ENCODE results near the gene FBXO46. TPM values are rescaled to one million over a fixed set of nuclear protein-coding genes. Genes with fewer than 3 reads are reported as not detected.

The FBXO46 gene
- polyA plus RNA-seq, 1 of the 3 experiments (the other 2 are of a cell fraction): 5.6 TPM

DNA sequence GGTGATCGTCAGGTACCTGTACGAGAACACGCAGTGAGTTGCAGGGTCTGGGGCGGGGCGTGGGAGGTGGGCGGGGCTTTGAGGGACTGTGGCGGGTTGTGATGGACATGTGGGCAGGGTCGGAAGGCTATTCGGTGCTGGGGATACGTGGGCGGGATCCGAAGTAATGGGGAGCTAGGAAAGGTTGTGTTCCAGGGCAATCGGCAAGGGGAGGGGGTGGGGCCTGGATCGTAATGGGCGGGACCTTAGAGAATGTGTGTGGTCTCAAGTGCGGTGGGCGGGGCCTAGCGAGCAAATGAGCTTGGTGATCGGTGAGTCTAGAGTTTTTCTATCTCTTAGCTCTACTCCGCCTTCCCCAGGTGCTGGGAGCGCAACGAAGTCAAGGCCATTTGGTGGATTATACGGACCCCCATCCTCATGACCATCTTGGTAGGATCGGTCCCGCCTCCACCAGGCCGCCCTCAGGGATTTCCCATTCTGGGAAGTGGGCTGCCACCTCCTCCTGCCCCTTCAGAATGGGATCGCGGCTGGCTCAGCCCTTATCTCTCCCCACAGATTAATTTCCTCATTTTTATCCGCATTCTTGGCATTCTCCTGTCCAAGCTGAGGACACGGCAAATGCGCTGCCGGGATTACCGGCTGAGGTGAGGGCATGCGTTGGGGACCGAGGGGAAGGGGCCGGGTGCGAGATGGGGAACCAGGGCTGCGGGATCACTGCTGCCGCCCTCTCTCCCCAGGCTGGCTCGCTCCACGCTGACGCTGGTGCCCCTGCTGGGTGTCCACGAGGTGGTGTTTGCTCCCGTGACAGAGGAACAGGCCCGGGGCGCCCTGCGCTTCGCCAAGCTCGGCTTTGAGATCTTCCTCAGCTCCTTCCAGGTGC, 53.1 kb downstream of the FBXO46 start:
- Histone ChIP-seq H3F3A (replicated peaks; ENCODE audit: insufficient read depth) (peaks cover 12% of the 10 kb centered on the region), H3K36me3 (replicated peaks in 1 of 2; ENCODE audit: control insufficient read depth in 1 of 2, insufficient read depth in 2 of 2, low read length in 1 of 2) (no peaks in the 10 kb centered on the region), H3K4me2 (peak overlapping the region; percentile 53), H3K9ac (no peak overlapping the region), H3K9me3 (no peaks in the 10 kb centered on the region), H3K9me2 (no peaks in the 10 kb centered on the region), H3K27me3 (ENCODE audit: insufficient read depth) (no peaks in the 10 kb centered on the region), H4K20me1 (ENCODE audit: insufficient read depth) (no peaks in the 10 kb centered on the region), H3K27ac (ENCODE audit: low read depth in 2 of 2, low read length in 1 of 2) (no peak overlapping the region), H3K79me2 (ENCODE audit: insufficient read depth) (no peaks in the 10 kb centered on the region), H2AFZ (ENCODE audit: low read depth) (0 out of 2 replicates have a peak overlapping the region, but pooled peaks have one; percentile 9), H3K4me3 (ENCODE audit: low read depth in 2 of 2, low read length in 1 of 2) (peak overlapping the region; percentile 43 to 46; a peak in 3 of 4 replicates), H3K4me1 (ENCODE audit: control insufficient read depth in 1 of 2, insufficient read depth in 2 of 2, low read depth in 1 of 2, low read length in 1 of 2) (peaks cover 0 to 14% of the 10 kb centered on the region in 2 experiments; a peak in 1 of 4 replicates)
- ChIA-PET CTCF (interaction anchor here (0.6 to 9.0 kb wide), 14 partner anchors 9 to 238 kb away, joined by 3 to 106 read pairs (median 4); partner anchors contain the start of genes FBXO46, PPM1N, QPCTL and SNRPD2), POLR2A (interaction anchor here (0.6 to 3.8 kb wide), 3 partner anchors 10 to 650 kb away, joined by 3 to 16 read pairs (median 3); partner anchors contain the start of genes GIPR, QPCTL and SNRPD2)
- peak; percentile 96 for DNase-seq
- TF ChIP-seq TEAD4 (IDR thresholded peaks at IDR 0.05; ENCODE audit: borderline replicate concordance, insufficient read depth): no peak
- no peak for TF ChIP-seq MXI1 (IDR thresholded peaks at IDR 0.05; ENCODE audit: low read depth, low read length)
- TF ChIP-seq, protein P1, sequence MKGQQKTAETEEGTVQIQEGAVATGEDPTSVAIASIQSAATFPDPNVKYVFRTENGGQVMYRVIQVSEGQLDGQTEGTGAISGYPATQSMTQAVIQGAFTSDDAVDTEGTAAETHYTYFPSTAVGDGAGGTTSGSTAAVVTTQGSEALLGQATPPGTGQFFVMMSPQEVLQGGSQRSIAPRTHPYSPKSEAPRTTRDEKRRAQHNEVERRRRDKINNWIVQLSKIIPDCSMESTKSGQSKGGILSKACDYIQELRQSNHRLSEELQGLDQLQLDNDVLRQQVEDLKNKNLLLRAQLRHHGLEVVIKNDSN (IDR thresholded peaks at IDR 0.05; ENCODE audit: borderline replicate concordance, low read depth): no peak
- peak; percentile 83 for TF ChIP-seq PBX3 (IDR thresholded peaks at IDR 0.05)
- TF ChIP-seq MAX (IDR thresholded peaks at IDR 0.05; ENCODE audit: low read depth): 0 out of 2 replicates have a peak, but pooled peaks have one; percentile 42
- TF ChIP-seq, protein P2, sequence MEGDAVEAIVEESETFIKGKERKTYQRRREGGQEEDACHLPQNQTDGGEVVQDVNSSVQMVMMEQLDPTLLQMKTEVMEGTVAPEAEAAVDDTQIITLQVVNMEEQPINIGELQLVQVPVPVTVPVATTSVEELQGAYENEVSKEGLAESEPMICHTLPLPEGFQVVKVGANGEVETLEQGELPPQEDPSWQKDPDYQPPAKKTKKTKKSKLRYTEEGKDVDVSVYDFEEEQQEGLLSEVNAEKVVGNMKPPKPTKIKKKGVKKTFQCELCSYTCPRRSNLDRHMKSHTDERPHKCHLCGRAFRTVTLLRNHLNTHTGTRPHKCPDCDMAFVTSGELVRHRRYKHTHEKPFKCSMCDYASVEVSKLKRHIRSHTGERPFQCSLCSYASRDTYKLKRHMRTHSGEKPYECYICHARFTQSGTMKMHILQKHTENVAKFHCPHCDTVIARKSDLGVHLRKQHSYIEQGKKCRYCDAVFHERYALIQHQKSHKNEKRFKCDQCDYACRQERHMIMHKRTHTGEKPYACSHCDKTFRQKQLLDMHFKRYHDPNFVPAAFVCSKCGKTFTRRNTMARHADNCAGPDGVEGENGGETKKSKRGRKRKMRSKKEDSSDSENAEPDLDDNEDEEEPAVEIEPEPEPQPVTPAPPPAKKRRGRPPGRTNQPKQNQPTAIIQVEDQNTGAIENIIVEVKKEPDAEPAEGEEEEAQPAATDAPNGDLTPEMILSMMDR (IDR thresholded peaks at IDR 0.05): peak; percentile 23; the same call in 1 of the 2 replicates
- TF ChIP-seq RCOR1 (IDR thresholded peaks at IDR 0.05; ENCODE audit: low read length): no peak
- WGBS (ENCODE audit: low lambda C conversion rate): 3% methylated on average over 20 of the region's 49 CpGs

GRCh38 chr19:45676851-45677263, 53.8 kb downstream of the FBXO46 start:
- H4K20me1 ChIP-seq (ENCODE audit: insufficient read depth): no peaks in the 10 kb centered on the region
- H2AFZ ChIP-seq (ENCODE audit: low read depth): no peak overlapping the region
- H3K36me3 ChIP-seq (replicated peaks in 1 of 2; ENCODE audit: control insufficient read depth in 1 of 2, insufficient read depth in 2 of 2, low read length in 1 of 2): no peaks in the 10 kb centered on the region
- no peaks in the 10 kb centered on the region for H3K27me3 ChIP-seq (ENCODE audit: insufficient read depth)
- peak overlapping the region; percentile 24; the same call in 1 of the 2 replicates for H3K4me2 ChIP-seq
- peak overlapping the region in 1 of 2 experiments; percentile 19; a peak in 1 of 4 replicates for H3K4me3 ChIP-seq (ENCODE audit: low read depth in 2 of 2, low read length in 1 of 2)
- ChIA-PET POLR2A (interaction anchor here (3.8 kb wide), 1 partner anchor 15 kb away, joined by 16 read pairs; the partner anchor contains the start of genes QPCTL and SNRPD2), CTCF (interaction anchor here (0.6 to 9.0 kb wide), 12 partner anchors 8 to 237 kb away, joined by 3 to 106 read pairs (median 6); partner anchors contain the start of genes FBXO46, QPCTL and SNRPD2)
- peaks cover 10% of the 10 kb centered on the region for H3F3A ChIP-seq (replicated peaks; ENCODE audit: insufficient read depth)
- no peaks in the 10 kb centered on the region for H3K9me2 ChIP-seq
- H3K27ac ChIP-seq (ENCODE audit: low read depth in 2 of 2, low read length in 1 of 2): no peak overlapping the region
- 33% methylated on average over 3 of the region's 28 CpGs for WGBS (ENCODE audit: low lambda C conversion rate)
- H3K4me1 ChIP-seq (ENCODE audit: control insufficient read depth in 1 of 2, insufficient read depth in 2 of 2, low read depth in 1 of 2, low read length in 1 of 2): peaks cover 0 to 11% of the 10 kb centered on the region in 2 experiments; a peak in 1 of 4 replicates
- no peaks in the 10 kb centered on the region for H3K79me2 ChIP-seq (ENCODE audit: insufficient read depth)
- no peaks in the 10 kb centered on the region for H3K9me3 ChIP-seq
- no peak for DNase-seq
- H3K9ac ChIP-seq: no peak overlapping the region
- TF ChIP-seq ZBTB33 (IDR thresholded peaks at IDR 0.05; ENCODE audit: borderline replicate concordance, low read depth) (no peak), FOXM1 (IDR thresholded peaks at IDR 0.05; ENCODE audit: low read depth) (no peak), MXI1 (IDR thresholded peaks at IDR 0.05; ENCODE audit: low read depth, low read length) (no peak), POLR2AphosphoS5 (IDR thresholded peaks at IDR 0.05; ENCODE audit: low read depth, low read length) (no peak), RXRA (IDR thresholded peaks at IDR 0.05; ENCODE audit: borderline replicate concordance, low read depth) (no peak), SMC3 (IDR thresholded peaks at IDR 0.05; ENCODE audit: low read depth, low read length) (no peak), EP300 (IDR thresholded peaks at IDR 0.05; ENCODE audit: borderline replicate concordance in 1 of 2, low read depth in 1 of 2, low read length in 1 of 2) (no peak), FOSL2 (IDR thresholded peaks at IDR 0.05; ENCODE audit: borderline replicate concordance, low read depth) (no peak), CHD2 (IDR thresholded peaks at IDR 0.05; ENCODE audit: low read length, partially characterized antibody) (no peak), NRF1 (IDR thresholded peaks at IDR 0.05; ENCODE audit: low read depth, low read length) (no peak)
